ENCODE measurements around the gene CYTL1.

GRCh38 chr4:5012958-5013357 is 6.3 kb downstream of the CYTL1 start:
- TF ChIP-seq, protein P1, sequence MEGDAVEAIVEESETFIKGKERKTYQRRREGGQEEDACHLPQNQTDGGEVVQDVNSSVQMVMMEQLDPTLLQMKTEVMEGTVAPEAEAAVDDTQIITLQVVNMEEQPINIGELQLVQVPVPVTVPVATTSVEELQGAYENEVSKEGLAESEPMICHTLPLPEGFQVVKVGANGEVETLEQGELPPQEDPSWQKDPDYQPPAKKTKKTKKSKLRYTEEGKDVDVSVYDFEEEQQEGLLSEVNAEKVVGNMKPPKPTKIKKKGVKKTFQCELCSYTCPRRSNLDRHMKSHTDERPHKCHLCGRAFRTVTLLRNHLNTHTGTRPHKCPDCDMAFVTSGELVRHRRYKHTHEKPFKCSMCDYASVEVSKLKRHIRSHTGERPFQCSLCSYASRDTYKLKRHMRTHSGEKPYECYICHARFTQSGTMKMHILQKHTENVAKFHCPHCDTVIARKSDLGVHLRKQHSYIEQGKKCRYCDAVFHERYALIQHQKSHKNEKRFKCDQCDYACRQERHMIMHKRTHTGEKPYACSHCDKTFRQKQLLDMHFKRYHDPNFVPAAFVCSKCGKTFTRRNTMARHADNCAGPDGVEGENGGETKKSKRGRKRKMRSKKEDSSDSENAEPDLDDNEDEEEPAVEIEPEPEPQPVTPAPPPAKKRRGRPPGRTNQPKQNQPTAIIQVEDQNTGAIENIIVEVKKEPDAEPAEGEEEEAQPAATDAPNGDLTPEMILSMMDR (IDR thresholded peaks at IDR 0.05): no peak
- TF ChIP-seq POLR2A (IDR thresholded peaks at IDR 0.05): no peak

Data from thyroid gland (tissue), 4 donors.